ENCODE measurements around the gene RNF215.

DNA sequence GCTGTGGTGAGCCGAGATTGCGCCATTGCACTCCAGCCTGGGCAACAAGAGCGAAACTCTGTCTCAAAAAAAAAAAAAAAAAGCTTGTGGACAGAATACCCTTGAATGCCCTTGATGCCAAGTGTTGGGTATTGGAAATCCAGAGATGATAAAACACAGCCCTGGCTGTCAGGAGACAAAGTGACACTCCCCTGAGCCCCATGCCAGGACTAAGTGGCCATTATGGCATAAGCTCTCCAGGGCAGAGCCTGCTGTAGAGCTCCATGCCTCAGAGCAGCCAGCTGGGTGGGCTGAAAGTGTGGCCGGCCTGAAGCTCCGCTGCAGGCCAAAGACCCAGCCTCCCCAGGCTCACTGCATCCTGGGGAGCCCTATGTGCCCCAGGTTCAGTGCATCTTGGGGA, 4.9 kb downstream of the RNF215 start:
- no peak for TF ChIP-seq ZZZ3 (IDR thresholded peaks at IDR 0.05; ENCODE audit: control insufficient read depth, insufficient read length, low read depth)
- no peak for TF ChIP-seq NR2C1 (IDR thresholded peaks at IDR 0.05)
- TF ChIP-seq, protein P1, sequence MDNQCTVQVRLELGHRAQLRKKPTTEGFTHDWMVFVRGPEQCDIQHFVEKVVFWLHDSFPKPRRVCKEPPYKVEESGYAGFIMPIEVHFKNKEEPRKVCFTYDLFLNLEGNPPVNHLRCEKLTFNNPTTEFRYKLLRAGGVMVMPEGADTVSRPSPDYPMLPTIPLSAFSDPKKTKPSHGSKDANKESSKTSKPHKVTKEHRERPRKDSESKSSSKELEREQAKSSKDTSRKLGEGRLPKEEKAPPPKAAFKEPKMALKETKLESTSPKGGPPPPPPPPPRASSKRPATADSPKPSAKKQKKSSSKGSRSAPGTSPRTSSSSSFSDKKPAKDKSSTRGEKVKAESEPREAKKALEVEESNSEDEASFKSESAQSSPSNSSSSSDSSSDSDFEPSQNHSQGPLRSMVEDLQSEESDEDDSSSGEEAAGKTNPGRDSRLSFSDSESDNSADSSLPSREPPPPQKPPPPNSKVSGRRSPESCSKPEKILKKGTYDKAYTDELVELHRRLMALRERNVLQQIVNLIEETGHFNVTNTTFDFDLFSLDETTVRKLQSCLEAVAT (IDR thresholded peaks at IDR 0.05), result no peak
- TF ChIP-seq POLR2A (IDR thresholded peaks at IDR 0.05; ENCODE audit: low read depth, low read length), result no peak
- TF ChIP-seq, protein P2, sequence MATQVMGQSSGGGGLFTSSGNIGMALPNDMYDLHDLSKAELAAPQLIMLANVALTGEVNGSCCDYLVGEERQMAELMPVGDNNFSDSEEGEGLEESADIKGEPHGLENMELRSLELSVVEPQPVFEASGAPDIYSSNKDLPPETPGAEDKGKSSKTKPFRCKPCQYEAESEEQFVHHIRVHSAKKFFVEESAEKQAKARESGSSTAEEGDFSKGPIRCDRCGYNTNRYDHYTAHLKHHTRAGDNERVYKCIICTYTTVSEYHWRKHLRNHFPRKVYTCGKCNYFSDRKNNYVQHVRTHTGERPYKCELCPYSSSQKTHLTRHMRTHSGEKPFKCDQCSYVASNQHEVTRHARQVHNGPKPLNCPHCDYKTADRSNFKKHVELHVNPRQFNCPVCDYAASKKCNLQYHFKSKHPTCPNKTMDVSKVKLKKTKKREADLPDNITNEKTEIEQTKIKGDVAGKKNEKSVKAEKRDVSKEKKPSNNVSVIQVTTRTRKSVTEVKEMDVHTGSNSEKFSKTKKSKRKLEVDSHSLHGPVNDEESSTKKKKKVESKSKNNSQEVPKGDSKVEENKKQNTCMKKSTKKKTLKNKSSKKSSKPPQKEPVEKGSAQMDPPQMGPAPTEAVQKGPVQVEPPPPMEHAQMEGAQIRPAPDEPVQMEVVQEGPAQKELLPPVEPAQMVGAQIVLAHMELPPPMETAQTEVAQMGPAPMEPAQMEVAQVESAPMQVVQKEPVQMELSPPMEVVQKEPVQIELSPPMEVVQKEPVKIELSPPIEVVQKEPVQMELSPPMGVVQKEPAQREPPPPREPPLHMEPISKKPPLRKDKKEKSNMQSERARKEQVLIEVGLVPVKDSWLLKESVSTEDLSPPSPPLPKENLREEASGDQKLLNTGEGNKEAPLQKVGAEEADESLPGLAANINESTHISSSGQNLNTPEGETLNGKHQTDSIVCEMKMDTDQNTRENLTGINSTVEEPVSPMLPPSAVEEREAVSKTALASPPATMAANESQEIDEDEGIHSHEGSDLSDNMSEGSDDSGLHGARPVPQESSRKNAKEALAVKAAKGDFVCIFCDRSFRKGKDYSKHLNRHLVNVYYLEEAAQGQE (IDR thresholded peaks at IDR 0.05; ENCODE audit: low read depth, low read length), result no peak

Measured in GM12878 (cell line).